Stomach (tissue), 4 donors: ENCODE results near the gene PRLH.

Source experiments
- CTCF ChIP-seq, 7 experiments: fragments of 450-650 bp in 4 of 7; fragments of 200-600 bp in 3 of 7; sonication (generic) in 3 of 7; IDR thresholded peaks; one replicate each; pipeline ENCODE4 v1.5.1; 2016 to 2019; ENCODE audit warnings: antibody characterized with exemption in 7 of 7, control low read depth in 2 of 7, mild to moderate bottlenecking in 1 of 7
- POLR2A ChIP-seq, 4 donors: fragments of 450-650 bp; IDR thresholded peaks; one replicate each; pipeline ENCODE4 v1.6.1; 2016; ENCODE audit warnings: antibody characterized with exemption in 4 of 4, control low read depth in 2 of 4, mild to moderate bottlenecking in 1 of 4, moderate library complexity in 1 of 4

GRCh38 chr2:237525559-237526157, 40.7 kb upstream of the PRLH start:
- no peak for TF ChIP-seq CTCF (IDR thresholded peaks at IDR 0.05)
- no peak for TF ChIP-seq POLR2A (IDR thresholded peaks at IDR 0.05)
